Thymus (tissue), 11 donors: ENCODE data around the gene IFRD2. TPM values are rescaled to one million over a fixed set of nuclear protein-coding genes. Genes with fewer than 3 reads are reported as not detected.
A peak's percentile ranks its signal among the peaks of the same experiment; 100 is the strongest.

Experiments
- DNase-seq, 9 donors: peaks; one replicate each; pipeline ENCODE4 v3.0.0-alpha.2; 2013; ENCODE audit warnings: low spot score in 9 of 9, low read depth in 6 of 9, missing footprints in 1 of 9
- H3K27ac ChIP-seq, 2 donors: one replicate each; pipeline ENCODE4 v1.5.1; 2013; ENCODE audit warnings: control low read depth in 1 of 2, low read depth in 1 of 2, low read length in 1 of 2, mild to moderate bottlenecking in 1 of 2, moderate library complexity in 1 of 2
- H3K27me3 ChIP-seq, 2 donors: one replicate each; pipeline ENCODE4 v1.5.1; 2013; ENCODE audit warnings: low read length in 1 of 2; ENCODE audit not compliant: control insufficient read depth in 2 of 2, insufficient read depth in 1 of 2
- H3K36me3 ChIP-seq, 2 donors: one replicate each; pipeline ENCODE4 v1.5.1; 2013; ENCODE audit warnings: low read length in 1 of 2, mild to moderate bottlenecking in 1 of 2, moderate library complexity in 1 of 2; ENCODE audit not compliant: control insufficient read depth in 2 of 2, insufficient read depth in 2 of 2
- H3K4me1 ChIP-seq, 2 donors: one replicate each; pipeline ENCODE4 v1.5.1; 2013; ENCODE audit warnings: low read length in 2 of 2; ENCODE audit not compliant: control insufficient read depth in 2 of 2, insufficient read depth in 2 of 2
- H3K4me3 ChIP-seq, 2 donors: one replicate each; pipeline ENCODE4 v1.5.1; 2013; ENCODE audit warnings: low read length in 2 of 2, control low read depth in 1 of 2, mild to moderate bottlenecking in 1 of 2
- H3K9me3 ChIP-seq, 2 donors: one replicate each; pipeline ENCODE4 v1.5.1; 2013; ENCODE audit warnings: low read length in 1 of 2, mild to moderate bottlenecking in 1 of 2; ENCODE audit not compliant: control insufficient read depth in 2 of 2, insufficient read depth in 1 of 2
- WGBS: extraction: QIAGEN DNeasy Blood & Tissue Kit; methylation state at CpG from one replicate; pipeline ENCODE4 v1.1.7; 2013; 5-methylcytosine and 5-hydroxymethylcytosine counted together
- polyA plus RNA-seq: library from polyadenylated mRNA; stranded (reverse); fragments of 200-250 nt; gene quantifications from one replicate; pipeline ENCODE4 v1.2.3, GENCODE V29; 2013
- total RNA-seq: library from RNA; stranded (reverse); fragments of 120-200 nt; gene quantifications from one replicate; pipeline ENCODE4 v1.2.4, GENCODE V29; 2013
- donor health status: healthy.

IFRD2 gene
- total and polyA plus RNA-seq, 2 donors = 31.0 to 52.3 TPM

GRCh38 chr3:50326182-50326541 lies 33.9 kb upstream of the IFRD2 start:
- Histone ChIP-seq H3K9me3 (peaks cover 0 to 4% of the 10 kb centered on the region in 2 donors), H3K36me3 (peaks cover 35 to 38% of the 10 kb centered on the region in 2 donors), H3K27me3 (no peaks in the 10 kb centered on the region), H3K4me1 (peaks cover 9 to 29% of the 10 kb centered on the region in 2 donors), H3K4me3 (no peak overlapping the region), H3K27ac (no peak overlapping the region)
- WGBS = 96% methylated on average over 8 of the region's 8 CpGs
- no peak for DNase-seq

GRCh38 chr3:50325497-50326181 lies 33.4 kb upstream of the IFRD2 start:
- Histone ChIP-seq H3K4me3 (no peak overlapping the region), H3K36me3 (peaks cover 30 to 33% of the 10 kb centered on the region in 2 donors), H3K9me3 (peaks cover 0 to 4% of the 10 kb centered on the region in 2 donors), H3K4me1 (peaks cover 9 to 31% of the 10 kb centered on the region in 2 donors), H3K27me3 (no peaks in the 10 kb centered on the region), H3K27ac (no peak overlapping the region)
- DNase-seq = no peak
- whole genome bisulfite sequencing = 94% methylated on average over 11 of the region's 11 CpGs

- Histone ChIP-seq H3K27me3 (no peaks in the 10 kb centered on the region), H3K4me1 (peaks cover 14 to 37% of the 10 kb centered on the region in 2 donors), H3K36me3 (peaks cover 25 to 28% of the 10 kb centered on the region in 2 donors), H3K27ac (no peak overlapping the region), H3K4me3 (no peak overlapping the region), H3K9me3 (peaks cover 0 to 4% of the 10 kb centered on the region in 2 donors)
- no peak for DNase-seq
- WGBS = 95% methylated on average over 2 of the region's 2 CpGs
Measured at GRCh38 chr3:50325113-50325480, 32.9 kb upstream of the IFRD2 start.

- peak in 2 of 9 donors; percentile 60 to 61 for DNase-seq
Measured at GRCh38 chr3:50324351-50325112, 32.3 kb upstream of the IFRD2 start.

GRCh38 chr3:50323614-50324199 lies 31.5 kb upstream of the IFRD2 start:
- Histone ChIP-seq H3K9me3 (peaks cover 0 to 4% of the 10 kb centered on the region in 2 donors), H3K36me3 (peaks cover 18 to 20% of the 10 kb centered on the region in 2 donors), H3K27ac (peak overlapping the region in 1 of 2 donors; percentile 37), H3K4me1 (peaks cover 14 to 46% of the 10 kb centered on the region in 2 donors), H3K27me3 (no peaks in the 10 kb centered on the region), H3K4me3 (no peak overlapping the region)
- WGBS = 82% methylated on average over 5 of the region's 5 CpGs
- DNase-seq = no peak

More at GRCh38 chr3:50324351-50325112, 32.3 kb upstream of the IFRD2 start:
- WGBS = 74% methylated on average over 4 of the region's 4 CpGs
- H3K4me1 ChIP-seq = peaks cover 14 to 40% of the 10 kb centered on the region in 2 donors
- no peaks in the 10 kb centered on the region for H3K27me3 ChIP-seq
- peak overlapping the region in 1 of 2 donors; percentile 37 for H3K27ac ChIP-seq
- H3K9me3 ChIP-seq = peaks cover 0 to 4% of the 10 kb centered on the region in 2 donors
- H3K36me3 ChIP-seq = peaks cover 19 to 23% of the 10 kb centered on the region in 2 donors
- no peak overlapping the region for H3K4me3 ChIP-seq

- H3K36me3 ChIP-seq = peaks cover 18 to 20% of the 10 kb centered on the region in 2 donors
- DNase-seq = no peak
- peaks cover 0 to 2% of the 10 kb centered on the region in 2 donors for H3K9me3 ChIP-seq
- 82% methylated on average over 4 of the region's 4 CpGs for WGBS
- no peak overlapping the region for H3K4me3 ChIP-seq
- H3K27ac ChIP-seq = peak overlapping the region in 1 of 2 donors; percentile 22
- no peaks in the 10 kb centered on the region for H3K27me3 ChIP-seq
- peaks cover 14 to 40% of the 10 kb centered on the region in 2 donors for H3K4me1 ChIP-seq
Measured at GRCh38 chr3:50323092-50323600, 30.9 kb upstream of the IFRD2 start.

- Histone ChIP-seq H3K4me3 (peak within 1 kb of the TSS; percentile 71 to 75), H3K27ac (peak within 1 kb of the TSS in 1 of 2 donors; percentile 80), H3K27me3 (no peaks in the 10 kb centered on the region), H3K9me3 (no peaks in the 10 kb centered on the region), H3K36me3 (peaks cover 18 to 20% of the 10 kb centered on the region in 2 donors), H3K4me1 (peaks cover 14 to 38% of the 10 kb centered on the region in 2 donors)
- 83% methylated on average over 31 of the region's 31 CpGs for WGBS
- DNase-seq = no peak
Measured at GRCh38 chr3:50322386-50323091, 30.3 kb upstream of the IFRD2 start, which contains the start of gene HYAL2. HYAL2 (minus strand) TSS chr3:50322745; CDS start chr3:50320489, 2,256 bp downstream.

GRCh38 chr3:50322115-50322385 lies 29.8 kb upstream of the IFRD2 start:
- H3K4me3 ChIP-seq = peak overlapping the region; percentile 71 to 75
- WGBS = 56% methylated on average over 14 of the region's 14 CpGs
- no peak for DNase-seq

More at GRCh38 chr3:50322115-50322385, 29.8 kb upstream of the IFRD2 start:
- Histone ChIP-seq H3K36me3 (peaks cover 18 to 20% of the 10 kb centered on the region in 2 donors), H3K9me3 (no peaks in the 10 kb centered on the region), H3K4me1 (peaks cover 9 to 33% of the 10 kb centered on the region in 2 donors), H3K27ac (no peak overlapping the region), H3K27me3 (no peaks in the 10 kb centered on the region)
